MCF 10A (cell line): ENCODE results near the gene CCR6. TPM values are rescaled to one million over a fixed set of nuclear protein-coding genes. Genes with fewer than 3 reads are reported as not detected.

Experiments
- BruUV-seq: library from RNA; stranded (reverse); fragments of 400-500 nt; replicated peaks from 2 replicates; lab custom pipeline; 2021; lab: Mats Ljungman, UMichigan
- CTCF ChIA-PET: fragments of 300-600 bp; sonication (Branson Sonifier 250); formaldehyde crosslinking; extraction: SDS; loops from one replicate; lab custom pipeline; 2021; ENCODE audit warnings: antibody characterized with exemption, inconsistent platforms; lab: Yijun Ruan, JAX
- POLR2A ChIA-PET: fragments of 300-600, 350-650 bp; sonication (Branson Sonifier 250); formaldehyde crosslinking; extraction: SDS; loops from one replicate; lab custom pipeline; 2020; ENCODE audit warnings: antibody characterized with exemption, inconsistent platforms; lab: Yijun Ruan, JAX
- DNase-seq: peaks from one replicate; pipeline ENCODE4 v3.0.0-alpha.2; 2018; ENCODE audit not compliant: unreplicated experiment
- H3K27ac Mint-ChIP-seq: one replicate; pipeline ENCODE4 v1.8.0; 2022; ENCODE audit warnings: mild to moderate bottlenecking, low read depth, mixed read lengths; ENCODE audit not compliant: unreplicated experiment
- H3K27me3 Mint-ChIP-seq: one replicate; pipeline ENCODE4 v1.8.0; 2022; ENCODE audit warnings: mixed read lengths; ENCODE audit not compliant: insufficient read depth, unreplicated experiment
- H3K36me3 Mint-ChIP-seq: one replicate; pipeline ENCODE4 v1.8.0; 2022; ENCODE audit warnings: mild to moderate bottlenecking, moderate library complexity, mixed read lengths; ENCODE audit not compliant: insufficient read depth, unreplicated experiment
- H3K4me1 Mint-ChIP-seq: one replicate; pipeline ENCODE4 v1.8.0; 2022; ENCODE audit warnings: mixed read lengths; ENCODE audit not compliant: insufficient read depth, unreplicated experiment
- H3K4me3 Mint-ChIP-seq: one replicate; pipeline ENCODE4 v1.8.0; 2022; ENCODE audit warnings: mild to moderate bottlenecking, moderate library complexity, mixed read lengths; ENCODE audit not compliant: unreplicated experiment
- H3K9me3 Mint-ChIP-seq: one replicate; pipeline ENCODE4 v1.8.0; 2022; ENCODE audit warnings: mixed read lengths; ENCODE audit not compliant: unreplicated experiment
- CTCF ChIP-seq: fragments of 200-600 bp; IDR thresholded peaks from one replicate; pipeline ENCODE4 v1.8.0; 2022; ENCODE audit warnings: antibody characterized with exemption, mild to moderate bottlenecking; ENCODE audit not compliant: unreplicated experiment
- intact Hi-C: fragments of 100-400 bp; cut with micrococcal nuclease; formaldehyde crosslinking; loops from 2 replicates; pipeline ENCODE4 v1.14.1; 2022
- total RNA-seq: library from RNA; stranded (reverse); gene quantifications from 2 replicates; pipeline ENCODE4 v1.2.3, GENCODE V29; 2022

Gene CCR6
- total RNA-seq, 1 experiment from 2014 or later, result not detected

- no TSS peak for BruUV-seq
- intact Hi-C loops, result no loop called here
- H3K9me3 Mint-ChIP-seq, result no peaks in the 10 kb centered on the region
These were observed 19.6 kb upstream of the CCR6 start for GRCh38 chr6:167103041-167103891.

GRCh38 chr6:167104388-167104787 lies 18.5 kb upstream of the CCR6 start:
- no peaks in the 10 kb centered on the region for H3K9me3 Mint-ChIP-seq
- ChIA-PET CTCF (no interaction called here), POLR2A (no interaction called here)
- TF ChIP-seq CTCF, result no peak
- H3K27me3 Mint-ChIP-seq, result peaks cover 12% of the 10 kb centered on the region
- intact Hi-C loops, result no loop called here
- H3K36me3 Mint-ChIP-seq, result no peaks in the 10 kb centered on the region
- H3K4me3 Mint-ChIP-seq, result no peak overlapping the region
- no peaks in the 10 kb centered on the region for H3K4me1 Mint-ChIP-seq
- no peak overlapping the region for H3K27ac Mint-ChIP-seq
- no TSS peak for BruUV-seq
- DNase-seq, result no peak

More at GRCh38 chr6:167103041-167103891, 19.6 kb upstream of the CCR6 start:
- ChIA-PET POLR2A (no interaction called here), CTCF (no interaction called here)
- H3K36me3 Mint-ChIP-seq, result no peaks in the 10 kb centered on the region
- no peaks in the 10 kb centered on the region for H3K4me1 Mint-ChIP-seq
- no peak overlapping the region for H3K27ac Mint-ChIP-seq
- DNase-seq, result no peak
- peaks cover 3% of the 10 kb centered on the region for H3K27me3 Mint-ChIP-seq
- no peak overlapping the region for H3K4me3 Mint-ChIP-seq
- no peak for TF ChIP-seq CTCF

- DNase-seq, result no peak
- H3K9me3 Mint-ChIP-seq, result no peaks in the 10 kb centered on the region
- TF ChIP-seq CTCF, result no peak
- H3K27ac Mint-ChIP-seq, result no peak overlapping the region
- no peak overlapping the region for H3K4me3 Mint-ChIP-seq
- POLR2A ChIA-PET, result no interaction called here
- H3K27me3 Mint-ChIP-seq, result peaks cover 18% of the 10 kb centered on the region
- H3K4me1 Mint-ChIP-seq, result no peaks in the 10 kb centered on the region
- no TSS peak for BruUV-seq
- CTCF ChIA-PET, result no interaction called here
- intact Hi-C loops, result no loop called here
- no peaks in the 10 kb centered on the region for H3K36me3 Mint-ChIP-seq
These were observed 17.8 kb upstream of the CCR6 start for GRCh38 chr6:167105060-167105459.

GRCh38 chr6:167106406-167106805 lies 16.5 kb upstream of the CCR6 start:
- CTCF ChIA-PET, result no interaction called here
- Mint-ChIP-seq H3K4me1 (no peaks in the 10 kb centered on the region), H3K36me3 (no peaks in the 10 kb centered on the region), H3K9me3 (no peaks in the 10 kb centered on the region), H3K27ac (no peak overlapping the region), H3K27me3 (peaks cover 32% of the 10 kb centered on the region), H3K4me3 (no peak overlapping the region)
- TF ChIP-seq CTCF, result no peak
- POLR2A ChIA-PET, result no interaction called here
- BruUV-seq, result no TSS peak
- DNase-seq, result no peak
- intact Hi-C loops, result no loop called here
